NCI-H1105 treated with DMSO at 0.1 percent for 48 hours (cell line): ENCODE results near the gene TTLL13.

ENCODE experiments used
- DNase-seq: peaks from one replicate; lab custom pipeline; 2025; lab: John Stamatoyannopoulos, UW

TTLL13 gene, protein sequence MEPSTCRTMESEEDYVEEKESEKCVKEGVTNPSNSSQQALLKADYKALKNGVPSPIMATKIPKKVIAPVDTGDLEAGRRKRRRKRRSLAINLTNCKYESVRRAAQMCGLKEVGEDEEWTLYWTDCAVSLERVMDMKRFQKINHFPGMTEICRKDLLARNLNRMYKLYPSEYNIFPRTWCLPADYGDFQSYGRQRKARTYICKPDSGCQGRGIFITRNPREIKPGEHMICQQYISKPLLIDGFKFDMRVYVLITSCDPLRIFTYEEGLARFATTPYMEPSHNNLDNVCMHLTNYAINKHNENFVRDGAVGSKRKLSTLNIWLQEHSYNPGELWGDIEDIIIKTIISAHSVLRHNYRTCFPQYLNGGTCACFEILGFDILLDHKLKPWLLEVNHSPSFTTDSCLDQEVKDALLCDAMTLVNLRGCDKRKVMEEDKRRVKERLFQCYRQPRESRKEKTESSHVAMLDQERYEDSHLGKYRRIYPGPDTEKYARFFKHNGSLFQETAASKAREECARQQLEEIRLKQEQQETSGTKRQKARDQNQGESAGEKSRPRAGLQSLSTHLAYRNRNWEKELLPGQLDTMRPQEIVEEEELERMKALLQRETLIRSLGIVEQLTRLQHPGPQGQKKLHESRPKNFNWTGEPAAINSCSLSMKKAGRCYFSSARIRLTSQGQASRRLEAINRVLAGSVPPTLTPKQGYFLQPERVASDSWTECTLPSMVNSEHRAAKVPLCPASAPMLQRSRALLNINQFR

GRCh38 chr15:90249203-90249863, at the start of gene TTLL13:
TSS of gene TTLL13 (plus strand) at chr15:90249556. CDS start at chr15:90250631, 1,075 bp downstream.
- DNase-seq, result peak; percentile 68

GRCh38 chr15:90200534-90201129, 48.7 kb upstream of the TTLL13 start:
- no peak for DNase-seq

- peak; percentile 32 for DNase-seq
These were observed 48.0 kb upstream of the TTLL13 start, which contains the start of gene SEMA4B for GRCh38 chr15:90201130-90201943. TSS of gene SEMA4B (plus strand) at chr15:90201330. CDS start at chr15:90201579, 249 bp downstream.

GRCh38 chr15:90201944-90202375, 47.4 kb upstream of the TTLL13 start:
- DNase-seq, result no peak

GRCh38 chr15:90202929-90203328, 46.4 kb upstream of the TTLL13 start:
- no peak for DNase-seq

- DNase-seq, result no peak
These were observed 45.9 kb upstream of the TTLL13 start for GRCh38 chr15:90203473-90203872.

- peak; percentile 7 for DNase-seq
These were observed 45.4 kb upstream of the TTLL13 start for GRCh38 chr15:90203922-90204321.

GRCh38 chr15:90205050-90205848, 44.1 kb upstream of the TTLL13 start:
- no peak for DNase-seq

DNA sequence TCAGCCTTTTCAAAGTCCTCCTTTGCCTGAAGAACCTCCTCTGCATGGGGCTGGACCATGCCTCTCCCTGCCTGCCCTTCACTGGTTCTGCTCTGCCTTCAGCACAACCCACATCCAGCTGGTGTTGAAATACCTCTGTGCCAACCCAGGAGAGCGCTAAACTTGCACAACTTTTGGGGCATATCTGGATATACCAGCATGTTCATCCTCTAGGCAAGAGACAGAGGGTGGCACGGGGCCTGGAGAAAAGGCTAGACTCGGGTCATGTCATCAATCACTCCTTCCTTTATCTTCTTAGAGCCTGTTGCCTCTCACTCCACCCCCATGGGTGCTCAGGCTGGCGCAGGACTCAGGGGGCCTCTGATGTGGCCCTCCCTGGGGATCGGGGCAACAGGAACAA, 43.5 kb upstream of the TTLL13 start:
- DNase-seq, result no peak

DNA sequence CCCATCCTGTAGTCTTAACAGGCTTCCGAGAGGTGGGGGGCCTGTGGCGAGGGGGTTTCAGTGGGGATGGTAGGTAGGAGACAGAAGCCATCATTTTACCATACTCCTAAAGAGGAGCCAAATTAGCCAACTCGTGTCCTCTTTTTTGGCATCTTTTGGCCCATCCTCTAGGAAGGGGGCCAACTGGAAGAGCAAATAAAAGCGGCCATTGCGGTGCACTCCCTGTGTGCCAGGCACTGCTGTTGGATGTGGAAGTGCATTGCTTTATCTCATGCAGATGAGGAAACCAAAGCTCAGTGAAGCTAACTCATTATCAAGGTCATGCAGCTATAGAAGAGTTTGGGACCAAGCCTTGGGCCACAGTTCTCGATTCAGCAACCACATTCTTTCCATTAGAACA, 42.1 kb upstream of the TTLL13 start:
- DNase-seq, result no peak

DNA sequence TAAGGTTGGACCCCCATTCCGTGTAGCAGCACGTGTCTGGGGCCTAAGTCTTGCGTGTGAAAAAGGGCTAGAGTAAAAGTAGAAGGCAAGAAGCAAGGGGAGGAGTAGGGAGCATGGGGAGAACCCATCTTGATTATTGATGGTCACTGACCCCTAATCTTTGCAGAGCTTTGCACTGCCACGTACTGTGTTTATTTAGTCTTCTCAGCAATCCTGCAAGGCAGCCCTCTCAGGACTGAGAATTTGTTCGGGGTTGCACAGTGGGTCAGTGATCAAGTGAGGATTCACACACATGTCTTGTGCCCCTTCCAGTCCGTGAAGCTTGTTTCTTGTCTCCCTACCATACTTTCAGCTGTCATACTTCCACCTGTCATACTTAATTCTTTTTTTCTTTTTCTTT, 41.0 kb upstream of the TTLL13 start:
- DNase-seq, result no peak

DNA sequence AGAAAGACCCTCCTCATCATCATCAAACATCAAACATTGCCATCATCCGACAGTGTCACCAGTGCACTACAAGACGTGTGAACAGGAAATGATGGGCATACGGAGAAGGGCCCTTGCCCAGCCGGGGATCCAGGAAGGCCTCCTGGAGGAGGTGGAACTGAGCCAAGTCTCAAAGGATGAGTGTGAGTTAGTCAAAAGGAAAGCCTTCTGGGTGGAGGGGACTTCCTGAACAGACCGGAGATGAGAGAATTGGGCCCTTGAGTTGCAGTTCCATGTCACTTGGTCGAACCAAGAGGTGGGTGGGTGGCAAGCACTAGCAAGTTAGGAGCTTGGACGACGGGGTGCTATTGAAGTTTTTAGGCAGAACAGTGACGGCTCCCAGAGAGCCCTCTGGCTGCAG, 39.8 kb upstream of the TTLL13 start:
- no peak for DNase-seq

DNA sequence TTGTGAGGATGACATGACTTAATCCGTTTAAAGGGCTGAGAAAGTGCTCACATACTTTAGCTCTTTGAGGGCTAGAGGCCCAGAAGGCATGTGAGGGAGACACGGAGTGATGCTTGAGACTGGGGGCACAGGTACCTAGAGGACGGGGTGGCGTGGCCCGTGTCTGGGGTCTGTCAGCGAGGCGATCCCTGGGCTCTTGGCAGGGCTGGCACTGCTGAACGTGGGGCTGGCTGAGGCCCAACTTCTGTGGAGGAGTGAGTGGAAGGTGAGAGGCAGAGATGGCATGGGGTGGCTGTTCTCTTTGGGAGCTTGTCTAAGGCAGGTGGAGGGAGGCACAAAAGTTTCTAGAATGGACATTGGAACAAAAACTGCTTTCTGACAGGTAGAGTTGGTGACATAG, 38.8 kb upstream of the TTLL13 start:
- no peak for DNase-seq

- DNase-seq, result no peak
These were observed 38.3 kb upstream of the TTLL13 start for GRCh38 chr15:90211009-90211408.

GRCh38 chr15:90211440-90212143, 37.8 kb upstream of the TTLL13 start:
- DNase-seq, result no peak

- DNase-seq, result no peak
These were observed 36.9 kb upstream of the TTLL13 start for GRCh38 chr15:90212221-90213098.

- peak; percentile 29 for DNase-seq
These were observed 36.1 kb upstream of the TTLL13 start for GRCh38 chr15:90213122-90213817.

DNA sequence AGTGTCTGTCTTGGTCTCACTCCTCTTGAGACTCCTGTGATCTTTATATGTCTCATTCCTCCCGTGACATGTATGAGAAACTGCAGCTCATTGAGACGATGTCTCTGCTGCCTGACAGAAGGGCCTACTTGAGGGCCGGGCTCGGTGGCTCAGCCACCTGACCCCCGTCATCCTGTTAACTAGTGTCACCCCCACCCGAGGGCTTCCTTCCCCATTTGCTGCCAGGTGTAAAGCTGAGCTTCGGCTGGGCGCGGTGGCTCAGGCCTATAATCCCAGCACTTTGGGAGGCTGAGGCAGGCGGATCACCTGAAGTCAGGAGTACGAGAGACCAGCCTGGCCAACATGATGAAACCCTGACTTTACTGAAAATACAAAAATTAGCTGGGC, 35.5 kb upstream of the TTLL13 start:
- DNase-seq, result no peak
